ENCODE results near the gene JAM3. TPM values are rescaled to one million over a fixed set of nuclear protein-coding genes. Genes with fewer than 3 reads are reported as not detected.

Gene JAM3
- total and polyA plus RNA-seq, 2 of the 4 experiments (the other 2 are of a cell fraction): 38.0 to 71.5 TPM

DNA sequence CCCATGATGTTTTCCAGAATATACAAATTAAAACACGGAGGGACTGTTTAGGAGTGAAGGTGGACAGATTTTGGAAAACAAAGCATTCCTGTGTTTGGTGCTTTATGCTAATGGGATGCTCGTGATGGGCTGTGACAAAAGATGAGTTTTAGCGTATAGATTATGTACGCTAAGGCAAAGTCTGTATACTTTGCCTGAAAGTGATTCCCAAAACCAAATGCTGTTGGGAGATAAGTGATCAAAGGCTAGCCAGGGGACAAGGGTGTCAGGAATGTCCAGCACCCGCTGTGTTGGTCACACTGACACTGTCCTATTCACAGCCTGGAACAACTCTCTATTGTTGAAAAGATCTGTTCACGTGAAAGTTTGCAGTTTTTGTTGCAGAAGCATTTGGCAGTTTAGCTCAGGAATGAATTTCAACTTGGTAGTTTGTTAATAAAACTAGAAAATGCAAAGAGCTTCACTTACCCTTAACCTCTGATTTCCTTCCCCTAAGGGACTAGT is 1.5 kb downstream of the JAM3 start:
- ATAC-seq (ENCODE audit: low read depth): no peak
- DNase-seq: no peak
- no peak overlapping the region for H2AFZ ChIP-seq (replicated peaks; ENCODE audit: low read length, poor library complexity)
- peaks cover 11 to 38% of the 10 kb centered on the region in 2 experiments for H3K79me1 ChIP-seq (ENCODE audit: low read depth in 1 of 2, low read length in 2 of 2)
- H4K20me1 ChIP-seq (ENCODE audit: insufficient read depth, low read length): peaks cover 7% of the 10 kb centered on the region; the same call in 1 of the 2 replicates
- peak overlapping the region; percentile 67; the same call in 1 of the 2 replicates for H3K9ac ChIP-seq (ENCODE audit: low read depth, low read length)
- ChIA-PET CTCF (interaction anchor here (0.7 to 0.9 kb wide), 2 partner anchors 14 to 20 kb away, joined by 3 to 7 read pairs; no protein-coding TSS in a partner anchor), POLR2A (ENCODE audit: unreplicated experiment) (no interaction called here)
- TF ChIP-seq FOS (IDR thresholded peaks at IDR 0.05; ENCODE audit: low read depth, low read length): no peak
- TF ChIP-seq, protein P1, sequence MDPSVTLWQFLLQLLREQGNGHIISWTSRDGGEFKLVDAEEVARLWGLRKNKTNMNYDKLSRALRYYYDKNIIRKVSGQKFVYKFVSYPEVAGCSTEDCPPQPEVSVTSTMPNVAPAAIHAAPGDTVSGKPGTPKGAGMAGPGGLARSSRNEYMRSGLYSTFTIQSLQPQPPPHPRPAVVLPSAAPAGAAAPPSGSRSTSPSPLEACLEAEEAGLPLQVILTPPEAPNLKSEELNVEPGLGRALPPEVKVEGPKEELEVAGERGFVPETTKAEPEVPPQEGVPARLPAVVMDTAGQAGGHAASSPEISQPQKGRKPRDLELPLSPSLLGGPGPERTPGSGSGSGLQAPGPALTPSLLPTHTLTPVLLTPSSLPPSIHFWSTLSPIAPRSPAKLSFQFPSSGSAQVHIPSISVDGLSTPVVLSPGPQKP (IDR thresholded peaks at IDR 0.05; ENCODE audit: borderline replicate concordance, low read depth, low read length): no peak
- TF ChIP-seq MXI1 (IDR thresholded peaks at IDR 0.05; ENCODE audit: borderline replicate concordance, low read depth, low read length): no peak
- no peak for TF ChIP-seq MAFK (IDR thresholded peaks at IDR 0.05; ENCODE audit: low read depth, low read length)
- no peak for TF ChIP-seq NFE2L2 (IDR thresholded peaks at IDR 0.05; ENCODE audit: low read depth, low read length)
- TF ChIP-seq BHLHE40 (IDR thresholded peaks at IDR 0.05; ENCODE audit: low read depth, low read length): no peak
- TF ChIP-seq RFX5 (IDR thresholded peaks at IDR 0.05; ENCODE audit: low read depth, low read length): no peak
- no peak for TF ChIP-seq POLR2A (IDR thresholded peaks at IDR 0.05; ENCODE audit: low read depth, low read length)
- no peak for TF ChIP-seq MAZ (IDR thresholded peaks at IDR 0.05; ENCODE audit: borderline replicate concordance, low read depth, low read length)
- TF ChIP-seq RAD21 (IDR thresholded peaks at IDR 0.05; ENCODE audit: low read length): no peak
- no peak for TF ChIP-seq CHD1 (IDR thresholded peaks at IDR 0.05; ENCODE audit: low read depth, low read length)
- no peak for TF ChIP-seq CTCF (conservative IDR thresholded peaks at IDR 0.05; ENCODE audit: low read depth, low read length)
- in situ Hi-C loops (cut with MboI; ENCODE audit: low sequenced_read_pairs) (no loop called here), dilution Hi-C loops (cut with HindIII; ENCODE audit: low sequenced_read_pairs, unreplicated experiment) (no loop called here), intact Hi-C loops (cut with micrococcal nuclease) (no loop called here)
- no peak overlapping the region for H2AK9ac ChIP-seq (replicated peaks; ENCODE audit: low read depth, low read length, poor library complexity)
- no peaks in the 10 kb centered on the region for H3K9me1 ChIP-seq (ENCODE audit: insufficient read depth, low read length)
- H3K9me3 ChIP-seq (ENCODE audit: control insufficient read depth, insufficient read depth, low read length): no peaks in the 10 kb centered on the region
- H3K14ac ChIP-seq (replicated peaks; ENCODE audit: low read depth, low read length): no peak overlapping the region
- H2AK5ac ChIP-seq (ENCODE audit: low read depth, low read length): no peak overlapping the region
- H4K91ac ChIP-seq (ENCODE audit: insufficient read depth, low read depth, low read length): no peak overlapping the region
- H3K4me1 ChIP-seq (ENCODE audit: control insufficient read depth, insufficient read depth, low read length): peaks cover 2% of the 10 kb centered on the region; the same call in 1 of the 2 replicates
- H2BK20ac ChIP-seq (ENCODE audit: low read depth, low read length): no peak overlapping the region
- no peak overlapping the region for H3K18ac ChIP-seq (ENCODE audit: low read depth, low read length)
- 82% methylated on average over 3 of the region's 6 CpGs; no CpG with 5 or more reads in 1 of the 2 experiments for WGBS, 2 experiments (ENCODE audit: extremely low coverage in 2 of 2, insufficient read length in 1 of 2)
- H3K23ac ChIP-seq (ENCODE audit: low read depth, low read length): peak overlapping the region; percentile 54; the same call in 1 of the 2 replicates
- H3K4ac ChIP-seq (ENCODE audit: low read depth, low read length): no peak overlapping the region
- BruUV-seq (replicated peaks): no TSS peak
- H3K27me3 ChIP-seq (ENCODE audit: control insufficient read depth, insufficient read depth, low read length): peaks cover 4% of the 10 kb centered on the region; the same call in 1 of the 2 replicates
- peak overlapping the region; percentile 86; the same call in 1 of the 2 replicates for H3K4me2 ChIP-seq (ENCODE audit: low read depth, low read length)
- H3K4me3 ChIP-seq (ENCODE audit: insufficient read depth, low read depth, low read length): no peak overlapping the region
- no peak overlapping the region for H3K56ac ChIP-seq (ENCODE audit: extremely low read depth, insufficient read depth, low read length)
- no peaks in the 10 kb centered on the region for H3K36me3 ChIP-seq (ENCODE audit: control insufficient read depth, insufficient read depth, low read length)
- H4K5ac ChIP-seq (ENCODE audit: low read depth, low read length): no peak overlapping the region
- H2BK120ac ChIP-seq (ENCODE audit: low read depth, low read length): no peak overlapping the region
- H3K27ac ChIP-seq (ENCODE audit: insufficient read depth, low read length): no peak overlapping the region
- H2BK5ac ChIP-seq (ENCODE audit: low read depth, low read length, poor library complexity, severe bottlenecking): no peak overlapping the region
- H4K8ac ChIP-seq (ENCODE audit: low read depth in 2 of 2, low read length in 2 of 2): no peak overlapping the region
- no peak overlapping the region for H2BK15ac ChIP-seq (ENCODE audit: low read depth, low read length)
